NCI-H226 (cell line): Measurements from ENCODE around the gene TBX4.

ENCODE experiments used
- DNase-seq: peaks from one replicate; pipeline ENCODE4 v3.0.0-alpha.2; 2015

Gene TBX4

GRCh38 chr17:61452301-61453290, at the start of gene TBX4:
Gene TBX4 (plus strand): TSS chr17:61452422. CDS start chr17:61456491, 4,069 bp downstream.
- no peak for DNase-seq

- DNase-seq, result no peak
These were observed 49.0 kb upstream of the TBX4 start for GRCh38 chr17:61402978-61403800.

- DNase-seq, result no peak
These were observed 48.2 kb upstream of the TBX4 start for GRCh38 chr17:61403801-61404662.

- no peak for DNase-seq
These were observed 47.6 kb upstream of the TBX4 start for GRCh38 chr17:61404663-61404912.

- no peak for DNase-seq
These were observed 47.1 kb upstream of the TBX4 start for GRCh38 chr17:61404913-61405685.

GRCh38 chr17:61405686-61406536, 46.3 kb upstream of the TBX4 start:
- no peak for DNase-seq

- DNase-seq, result no peak
These were observed 45.7 kb upstream of the TBX4 start for GRCh38 chr17:61406537-61406845.

- no peak for DNase-seq
These were observed 45.0 kb upstream of the TBX4 start for GRCh38 chr17:61406971-61407911.

GRCh38 chr17:61408151-61409041, 43.8 kb upstream of the TBX4 start:
- no peak for DNase-seq

- peak; percentile 58 for DNase-seq
These were observed 42.7 kb upstream of the TBX4 start for GRCh38 chr17:61409301-61410112.

- no peak for DNase-seq
These were observed 41.8 kb upstream of the TBX4 start for GRCh38 chr17:61410141-61411010.

- DNase-seq, result no peak
These were observed 41.3 kb upstream of the TBX4 start for GRCh38 chr17:61411011-61411260.

GRCh38 chr17:61411261-61412142, 40.7 kb upstream of the TBX4 start:
- no peak for DNase-seq

- peak; percentile 62 for DNase-seq
These were observed 39.9 kb upstream of the TBX4 start for GRCh38 chr17:61412143-61412859.

GRCh38 chr17:61412860-61413660, 39.2 kb upstream of the TBX4 start:
- no peak for DNase-seq
